Natural killer cell treated with Interleukin-12 subunit alpha and Interleukin-12 subunit beta and Interleukin-15 and Interleukin-18, amount 100 ng/mL, for 72 hours (primary cell): ENCODE measurements around the gene EGF. TPM values are rescaled to one million over a fixed set of nuclear protein-coding genes. Genes with fewer than 3 reads are reported as not detected.
"Not testable (repeated sequence)": the region's sequence is repeated elsewhere in the genome, so short reads cannot be mapped to it uniquely, and the experiment has no call there.

ENCODE experiments used
- ATAC-seq, 2 donors: fragments of 150-1000 bp; cut with Tn5 transposase in 1 of 2; sonication (Bioruptor Pico), chemical (Tn5 transposase) in 1 of 2; 2 replicates each; pipeline ENCODE4 v1.10.0; 2021
- DNase-seq: peaks from one replicate; pipeline ENCODE4 v3.0.0; 2022; ENCODE audit warnings: low spot score
- H3K27ac Mint-ChIP-seq, 2 donors: 1 replicate in 1 of 2; 2 replicates in 1 of 2; pipeline ENCODE4 v1.8.0; 2022; ENCODE audit warnings: mixed read lengths in 2 of 2, mild to moderate bottlenecking in 1 of 2, moderate library complexity in 1 of 2
- H3K27me3 Mint-ChIP-seq, 2 donors: 1 replicate in 1 of 2; 2 replicates in 1 of 2; pipeline ENCODE4 v1.8.0; 2022; ENCODE audit warnings: mixed read lengths in 2 of 2
- H3K36me3 Mint-ChIP-seq: one replicate; pipeline ENCODE4 v1.8.0; 2022; ENCODE audit warnings: mixed read lengths
- H3K4me1 Mint-ChIP-seq, 2 donors: 1 replicate in 1 of 2; 2 replicates in 1 of 2; pipeline ENCODE4 v1.8.0; 2022; ENCODE audit warnings: low read depth in 2 of 2, mixed read lengths in 2 of 2, mild to moderate bottlenecking in 1 of 2
- H3K4me3 Mint-ChIP-seq: one replicate; pipeline ENCODE4 v1.8.0; 2022; ENCODE audit warnings: mixed read lengths
- H3K9me3 Mint-ChIP-seq: 2 replicates; pipeline ENCODE4 v1.8.0; 2022; ENCODE audit warnings: mixed read lengths
- total RNA-seq, 2 donors: library from RNA; stranded (reverse); gene quantifications; one replicate each; pipeline ENCODE4 v1.2.3, GENCODE V29; 2022

EGF gene
- total RNA-seq, 2 donors from 2014 or later = not detected

- Mint-ChIP-seq H3K27ac (no peak overlapping the region), H3K9me3 (no peaks in the 10 kb centered on the region), H3K4me1 (no peaks in the 10 kb centered on the region), H3K27me3 (no peaks in the 10 kb centered on the region), H3K36me3 (no peaks in the 10 kb centered on the region), H3K4me3 (no peak overlapping the region)
- no peak for ATAC-seq
- DNase-seq = no peak
Measured at GRCh38 chr4:109930872-109931271, 18.2 kb downstream of the EGF start.

GRCh38 chr4:109931318-109931717 lies 18.6 kb downstream of the EGF start:
- H3K4me3 Mint-ChIP-seq = no peak overlapping the region
- no peak for DNase-seq
- no peaks in the 10 kb centered on the region for H3K4me1 Mint-ChIP-seq

GRCh38 chr4:109937352-109937751 lies 24.7 kb downstream of the EGF start:
- H3K4me1 Mint-ChIP-seq, H3K27ac Mint-ChIP-seq, H3K36me3 Mint-ChIP-seq, H3K4me3 Mint-ChIP-seq, H3K9me3 Mint-ChIP-seq, ATAC-seq, DNase-seq: not testable (repeated sequence)
- H3K27me3 Mint-ChIP-seq = peaks cover 17 to 22% of the 10 kb centered on the region in 2 donors

More at GRCh38 chr4:109931318-109931717, 18.6 kb downstream of the EGF start:
- H3K27me3 Mint-ChIP-seq = peaks cover 0 to 3% of the 10 kb centered on the region in 2 donors
- ATAC-seq = no peak
- no peak overlapping the region for H3K27ac Mint-ChIP-seq
- H3K9me3 Mint-ChIP-seq = no peaks in the 10 kb centered on the region
- H3K36me3 Mint-ChIP-seq = no peaks in the 10 kb centered on the region

- Mint-ChIP-seq H3K4me3 (no peak overlapping the region), H3K27me3 (peaks cover 17 to 22% of the 10 kb centered on the region in 2 donors), H3K4me1 (no peaks in the 10 kb centered on the region), H3K36me3 (peaks cover 4% of the 10 kb centered on the region), H3K9me3 (no peaks in the 10 kb centered on the region), H3K27ac (no peak overlapping the region)
- ATAC-seq = no peak
- DNase-seq = no peak
Measured at GRCh38 chr4:109939190-109939589, 26.5 kb downstream of the EGF start.

DNA sequence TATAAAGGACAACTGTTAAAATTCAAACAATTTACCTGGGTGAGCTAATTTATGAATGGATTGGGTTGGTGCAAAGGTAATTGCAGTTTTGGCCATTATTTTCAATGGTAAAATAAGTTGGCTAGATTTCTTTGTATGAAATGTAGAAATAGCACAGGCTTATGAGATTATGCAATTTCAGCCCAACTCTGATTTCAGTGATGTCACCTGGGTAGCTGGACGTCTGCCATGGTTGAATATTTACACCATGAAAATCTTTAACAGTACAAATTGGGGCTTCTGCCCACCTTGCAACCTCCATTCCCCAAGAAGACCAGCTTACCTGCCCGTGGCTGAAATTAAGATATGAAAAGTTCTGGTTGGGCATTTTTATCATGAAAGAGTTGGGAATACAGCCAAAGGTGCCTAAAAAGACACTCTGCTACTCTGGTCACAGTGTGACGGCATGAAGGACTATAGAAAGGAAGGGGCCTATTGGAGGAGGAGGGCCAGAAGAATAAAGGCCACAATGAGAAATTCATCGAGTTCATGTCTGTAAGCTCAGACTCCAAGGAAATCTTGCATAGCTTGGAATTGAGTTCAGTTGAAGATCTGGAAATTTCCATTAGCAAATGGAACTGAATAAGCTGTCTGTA lies 29.7 kb downstream of the EGF start:
- Mint-ChIP-seq H3K27ac (no peak overlapping the region), H3K9me3 (no peaks in the 10 kb centered on the region), H3K4me3 (no peak overlapping the region), H3K27me3 (peaks cover 8 to 9% of the 10 kb centered on the region in 2 donors), H3K4me1 (no peaks in the 10 kb centered on the region), H3K36me3 (peaks cover 4% of the 10 kb centered on the region)
- DNase-seq (no peak), ATAC-seq (no peak)

GRCh38 chr4:109943745-109944144 lies 31.1 kb downstream of the EGF start:
- no peaks in the 10 kb centered on the region for H3K36me3 Mint-ChIP-seq
- no peak for ATAC-seq
- peaks cover 0 to 2% of the 10 kb centered on the region in 2 donors for H3K27me3 Mint-ChIP-seq
- H3K4me3 Mint-ChIP-seq = no peak overlapping the region
- no peaks in the 10 kb centered on the region for H3K4me1 Mint-ChIP-seq
- no peak for DNase-seq
- no peaks in the 10 kb centered on the region for H3K9me3 Mint-ChIP-seq
- no peak overlapping the region for H3K27ac Mint-ChIP-seq

GRCh38 chr4:109944591-109944990 lies 31.9 kb downstream of the EGF start:
- no peak overlapping the region for H3K27ac Mint-ChIP-seq
- no peaks in the 10 kb centered on the region for H3K36me3 Mint-ChIP-seq
- no peak overlapping the region for H3K4me3 Mint-ChIP-seq
- H3K4me1 Mint-ChIP-seq = no peaks in the 10 kb centered on the region
- H3K27me3 Mint-ChIP-seq = peaks cover 0 to 2% of the 10 kb centered on the region in 2 donors
- ATAC-seq (no peak), DNase-seq (no peak)
- no peaks in the 10 kb centered on the region for H3K9me3 Mint-ChIP-seq

DNA sequence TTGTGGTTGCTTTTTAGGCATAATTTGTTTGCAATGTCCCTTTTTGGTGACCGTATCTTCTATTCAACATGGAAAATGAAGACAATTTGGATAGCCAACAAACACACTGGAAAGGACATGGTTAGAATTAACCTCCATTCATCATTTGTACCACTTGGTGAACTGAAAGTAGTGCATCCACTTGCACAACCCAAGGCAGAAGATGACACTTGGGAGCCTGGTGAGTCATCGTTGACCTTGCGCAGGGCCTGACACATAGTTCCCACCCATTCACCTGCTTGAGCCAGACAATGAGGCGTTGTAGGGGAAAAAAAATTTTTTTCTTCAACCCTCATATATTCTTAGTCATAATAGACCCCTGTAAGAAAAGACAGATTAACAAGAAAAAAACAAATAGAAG lies 32.4 kb downstream of the EGF start:
- ATAC-seq (no peak), DNase-seq (no peak)
- Mint-ChIP-seq H3K9me3 (no peaks in the 10 kb centered on the region), H3K4me3 (no peak overlapping the region), H3K27ac (no peak overlapping the region), H3K36me3 (no peaks in the 10 kb centered on the region), H3K27me3 (peaks cover under 1 to 2% of the 10 kb centered on the region in 2 donors), H3K4me1 (no peaks in the 10 kb centered on the region)

GRCh38 chr4:109946120-109946519 lies 33.4 kb downstream of the EGF start:
- no peak for DNase-seq
- peaks cover 2 to 8% of the 10 kb centered on the region in 2 donors for H3K27me3 Mint-ChIP-seq
- no peaks in the 10 kb centered on the region for H3K4me1 Mint-ChIP-seq
- no peak overlapping the region for H3K4me3 Mint-ChIP-seq
- no peak overlapping the region for H3K27ac Mint-ChIP-seq
- no peak for ATAC-seq
- H3K9me3 Mint-ChIP-seq = no peaks in the 10 kb centered on the region
- no peaks in the 10 kb centered on the region for H3K36me3 Mint-ChIP-seq

GRCh38 chr4:109947457-109947856 lies 34.8 kb downstream of the EGF start:
- no peaks in the 10 kb centered on the region for H3K36me3 Mint-ChIP-seq
- no peaks in the 10 kb centered on the region for H3K9me3 Mint-ChIP-seq
- peaks cover 2 to 8% of the 10 kb centered on the region in 2 donors for H3K27me3 Mint-ChIP-seq
- no peaks in the 10 kb centered on the region for H3K4me1 Mint-ChIP-seq
- no peak overlapping the region for H3K27ac Mint-ChIP-seq
- DNase-seq (no peak), ATAC-seq (peak; percentile 59 to 70)
- no peak overlapping the region for H3K4me3 Mint-ChIP-seq

- no peak overlapping the region for H3K27ac Mint-ChIP-seq
- H3K4me3 Mint-ChIP-seq = no peak overlapping the region
- DNase-seq (no peak), ATAC-seq (no peak)
- H3K9me3 Mint-ChIP-seq = no peaks in the 10 kb centered on the region
- peaks cover 2 to 8% of the 10 kb centered on the region in 2 donors for H3K27me3 Mint-ChIP-seq
- no peaks in the 10 kb centered on the region for H3K4me1 Mint-ChIP-seq
- no peaks in the 10 kb centered on the region for H3K36me3 Mint-ChIP-seq
Measured at GRCh38 chr4:109947918-109948317, 35.2 kb downstream of the EGF start.

- H3K4me1 Mint-ChIP-seq, DNase-seq, H3K27ac Mint-ChIP-seq, H3K9me3 Mint-ChIP-seq, H3K4me3 Mint-ChIP-seq, H3K27me3 Mint-ChIP-seq, H3K36me3 Mint-ChIP-seq, ATAC-seq: not testable (repeated sequence)
Measured at GRCh38 chr4:109949099-109949718, 36.5 kb downstream of the EGF start.

GRCh38 chr4:109952612-109953011 lies 39.9 kb downstream of the EGF start:
- Mint-ChIP-seq H3K27ac (no peak overlapping the region), H3K4me1 (no peaks in the 10 kb centered on the region), H3K36me3 (no peaks in the 10 kb centered on the region), H3K27me3 (peaks cover 2 to 16% of the 10 kb centered on the region in 2 donors), H3K4me3 (no peak overlapping the region), H3K9me3 (no peaks in the 10 kb centered on the region)
- no peak for ATAC-seq
- DNase-seq = no peak

DNA sequence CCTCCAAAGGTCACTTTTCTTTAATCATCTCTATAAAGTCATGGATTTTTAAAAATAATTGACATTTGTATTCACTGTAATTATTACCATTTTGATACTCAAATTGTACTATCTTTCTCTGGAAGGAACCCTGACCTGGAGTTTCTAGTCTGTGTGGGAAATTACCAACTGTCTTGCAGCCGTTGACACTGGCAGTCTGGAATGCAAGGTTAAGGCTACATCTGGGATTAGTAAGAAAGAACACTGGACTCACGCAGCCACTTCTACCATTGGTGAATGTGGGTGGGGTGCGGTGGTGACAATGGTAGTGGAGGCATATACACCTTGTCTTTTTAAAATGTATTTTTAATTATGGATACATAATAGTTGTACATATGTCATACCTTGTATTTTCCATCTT lies 40.9 kb downstream of the EGF start:
- no peak for DNase-seq
- Mint-ChIP-seq H3K27me3 (peaks cover 2 to 16% of the 10 kb centered on the region in 2 donors), H3K4me1 (no peaks in the 10 kb centered on the region), H3K9me3 (no peaks in the 10 kb centered on the region), H3K36me3 (no peaks in the 10 kb centered on the region), H3K4me3 (no peak overlapping the region), H3K27ac (no peak overlapping the region)
- no peak for ATAC-seq
